Thoracic aorta (tissue), 2 donors: ENCODE data around the gene TDRD12. TPM values are rescaled to one million over a fixed set of nuclear protein-coding genes. Genes with fewer than 3 reads are reported as not detected.

Experiments
- ATAC-seq: fragments of 150-250 bp; one replicate; pipeline ENCODE4 v1.8.0; 2017; ENCODE audit warnings: low read depth; ENCODE audit not compliant: insufficient number of reproducible peaks, low FRiP score
- DNase-seq: peaks from one replicate; pipeline ENCODE4 v3.0.0-alpha.2; 2020; ENCODE audit warnings: low spot score
- H3K27ac ChIP-seq, 2 donors: fragments of 200-600 bp; sonication (generic); 1 replicate in 1 of 2; 2 replicates in 1 of 2; pipeline ENCODE4 v1.5.1; 2016; ENCODE audit warnings: mild to moderate bottlenecking in 2 of 2, moderate library complexity in 2 of 2
- H3K27me3 ChIP-seq: fragments of 200-600 bp; sonication (generic); replicated peaks from 2 replicates; pipeline ENCODE4 v1.6.0; 2016; ENCODE audit warnings: mild to moderate bottlenecking; ENCODE audit not compliant: insufficient read depth
- H3K36me3 ChIP-seq: fragments of 200-600 bp; sonication (generic); one replicate; pipeline ENCODE4 v1.5.1; 2016
- H3K4me1 ChIP-seq, 2 donors: fragments of 200-600 bp; sonication (generic); 1 replicate in 1 of 2; 2 replicates in 1 of 2; pipeline versions ENCODE4 v1.5.1 to v1.6.0; 2016; ENCODE audit warnings: low read depth in 2 of 2, mild to moderate bottlenecking in 1 of 2; ENCODE audit not compliant: control insufficient read depth in 1 of 2
- H3K4me3 ChIP-seq: fragments of 200-600 bp; sonication (generic); 2 replicates; pipeline ENCODE4 v1.5.1; 2016; ENCODE audit warnings: mild to moderate bottlenecking
- H3K9me3 ChIP-seq: fragments of 200-600 bp; sonication (generic); 2 replicates; pipeline ENCODE4 v1.5.1; 2016
- total RNA-seq, 2 donors: library from RNA; depleted of rRNA; stranded (reverse); fragments of >200 nt; gene quantifications; one replicate each; pipeline versions ENCODE4 v1.1.0 to v1.2.3, GENCODE V29; 2016
- TF ChIP-seq, protein P1 (sequence below): fragments of 200-600 bp; sonication (generic); IDR thresholded peaks from one replicate; pipeline ENCODE4 v1.5.1; 2019; ENCODE audit warnings: antibody characterized with exemption

TDRD12 gene
- total RNA-seq, 2 donors from 2014 or later = not detected

DNA sequence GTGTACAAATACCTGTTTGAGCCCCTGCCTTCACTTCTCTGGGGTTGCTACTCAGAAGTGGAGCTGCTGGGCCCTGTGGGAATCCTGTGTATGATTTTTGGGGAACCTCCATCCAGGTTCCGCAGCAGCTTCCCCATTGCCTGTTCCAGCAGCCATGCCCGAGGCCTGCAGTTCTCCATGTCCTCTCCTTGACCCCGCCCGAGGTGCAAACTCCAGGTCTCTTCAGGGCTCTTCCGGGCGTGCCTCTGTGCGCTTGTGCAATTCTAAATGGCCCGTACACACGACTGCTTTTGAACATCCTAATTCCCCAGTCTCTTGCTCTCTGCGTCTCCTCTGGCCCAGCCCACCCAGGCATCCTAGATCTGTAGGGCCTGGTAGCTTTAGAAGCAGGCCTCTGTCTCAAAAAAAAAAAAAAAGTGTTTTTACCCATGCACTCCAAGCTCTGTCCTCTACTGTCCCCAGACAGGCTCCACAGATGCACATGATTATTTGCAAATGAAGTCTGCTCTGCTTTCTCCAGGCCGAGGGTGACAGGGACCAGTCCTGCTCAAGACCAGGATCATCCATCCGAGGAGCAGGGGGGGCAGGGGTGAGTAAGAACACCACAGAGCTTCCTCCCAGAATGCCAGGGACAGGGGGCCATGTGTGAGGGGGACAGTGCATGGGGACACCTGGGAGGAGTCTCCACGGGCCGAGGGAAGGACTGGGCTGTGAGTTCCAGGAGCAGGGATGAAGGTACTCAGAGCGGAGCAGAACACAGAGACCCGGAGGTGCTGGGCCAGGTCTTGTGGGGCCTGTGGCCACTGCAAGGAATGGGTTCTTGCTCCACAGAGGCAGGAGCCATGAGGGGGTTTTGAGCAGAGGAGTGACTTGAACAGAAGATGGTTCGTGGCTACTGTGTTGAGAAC is 98.3 kb downstream of the TDRD12 start:
- ATAC-seq = no peak
- no peak overlapping the region for H3K4me3 ChIP-seq
- no peaks in the 10 kb centered on the region for H3K9me3 ChIP-seq
- no peaks in the 10 kb centered on the region for H3K4me1 ChIP-seq
- no peaks in the 10 kb centered on the region for H3K27me3 ChIP-seq
- H3K27ac ChIP-seq = no peak overlapping the region
- TF ChIP-seq, protein P1, sequence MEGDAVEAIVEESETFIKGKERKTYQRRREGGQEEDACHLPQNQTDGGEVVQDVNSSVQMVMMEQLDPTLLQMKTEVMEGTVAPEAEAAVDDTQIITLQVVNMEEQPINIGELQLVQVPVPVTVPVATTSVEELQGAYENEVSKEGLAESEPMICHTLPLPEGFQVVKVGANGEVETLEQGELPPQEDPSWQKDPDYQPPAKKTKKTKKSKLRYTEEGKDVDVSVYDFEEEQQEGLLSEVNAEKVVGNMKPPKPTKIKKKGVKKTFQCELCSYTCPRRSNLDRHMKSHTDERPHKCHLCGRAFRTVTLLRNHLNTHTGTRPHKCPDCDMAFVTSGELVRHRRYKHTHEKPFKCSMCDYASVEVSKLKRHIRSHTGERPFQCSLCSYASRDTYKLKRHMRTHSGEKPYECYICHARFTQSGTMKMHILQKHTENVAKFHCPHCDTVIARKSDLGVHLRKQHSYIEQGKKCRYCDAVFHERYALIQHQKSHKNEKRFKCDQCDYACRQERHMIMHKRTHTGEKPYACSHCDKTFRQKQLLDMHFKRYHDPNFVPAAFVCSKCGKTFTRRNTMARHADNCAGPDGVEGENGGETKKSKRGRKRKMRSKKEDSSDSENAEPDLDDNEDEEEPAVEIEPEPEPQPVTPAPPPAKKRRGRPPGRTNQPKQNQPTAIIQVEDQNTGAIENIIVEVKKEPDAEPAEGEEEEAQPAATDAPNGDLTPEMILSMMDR = no peak
- no peaks in the 10 kb centered on the region for H3K36me3 ChIP-seq
- no peak for DNase-seq

- TF ChIP-seq, protein P1 = no peak
- Histone ChIP-seq H3K9me3 (no peaks in the 10 kb centered on the region), H3K27ac (no peak overlapping the region), H3K36me3 (no peaks in the 10 kb centered on the region), H3K27me3 (no peaks in the 10 kb centered on the region), H3K4me1 (no peaks in the 10 kb centered on the region), H3K4me3 (no peak overlapping the region)
- DNase-seq (no peak), ATAC-seq (no peak)
Observed at GRCh38 chr19:32818536-32818935, 99.0 kb downstream of the TDRD12 start.

DNA sequence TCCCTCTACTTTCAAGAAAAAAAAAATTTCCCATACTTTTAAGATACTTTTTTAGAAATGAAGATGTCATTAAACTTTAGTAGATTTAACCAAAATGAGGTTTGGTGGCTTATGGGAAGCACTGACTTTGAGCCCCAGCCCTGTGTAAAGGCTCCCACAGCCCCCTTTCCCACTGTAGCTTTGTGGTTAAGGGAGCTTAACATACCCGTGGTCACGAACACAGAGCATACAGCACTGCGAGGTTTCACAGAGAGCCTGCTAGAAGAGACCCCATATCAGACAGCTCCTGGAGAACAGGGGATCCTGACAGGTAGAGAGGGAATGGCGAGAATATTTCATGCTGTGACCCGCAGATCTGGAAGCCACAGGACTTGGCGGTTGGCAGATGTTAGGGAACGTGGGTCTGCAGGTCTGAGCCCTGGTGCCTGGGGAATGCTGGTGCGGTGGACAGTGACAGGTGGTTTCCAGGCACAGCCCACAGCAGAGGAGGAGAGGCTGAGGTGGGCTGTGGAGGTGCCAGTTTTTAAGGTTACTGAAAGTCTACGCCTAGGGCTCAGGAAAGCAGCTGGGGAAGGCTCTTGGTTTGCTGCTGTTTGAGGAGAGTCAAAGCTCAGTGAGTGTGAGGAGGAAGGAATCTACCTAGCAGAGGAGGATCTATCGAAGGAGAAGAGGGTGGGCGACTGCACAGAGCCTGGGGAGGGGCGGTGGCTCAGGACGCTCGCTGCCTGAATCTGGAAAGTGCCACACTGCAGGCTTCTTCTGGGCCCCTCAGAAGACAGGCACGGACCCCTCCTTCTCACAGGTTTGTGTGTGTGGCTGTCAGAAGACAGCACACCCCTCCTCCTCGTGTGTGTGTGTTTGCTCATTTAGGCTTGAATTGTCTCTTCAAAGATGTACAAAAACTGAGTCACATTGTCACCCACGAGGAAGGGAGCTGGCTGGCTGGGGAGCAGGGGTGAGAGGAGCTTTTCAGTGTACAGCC is 100.1 kb downstream of the TDRD12 start:
- TF ChIP-seq, protein P1 = no peak
- Histone ChIP-seq H3K4me1 (no peaks in the 10 kb centered on the region), H3K9me3 (no peaks in the 10 kb centered on the region), H3K36me3 (no peaks in the 10 kb centered on the region), H3K4me3 (no peak overlapping the region), H3K27ac (no peak overlapping the region), H3K27me3 (no peaks in the 10 kb centered on the region)
- no peak for DNase-seq
- ATAC-seq = no peak

DNA sequence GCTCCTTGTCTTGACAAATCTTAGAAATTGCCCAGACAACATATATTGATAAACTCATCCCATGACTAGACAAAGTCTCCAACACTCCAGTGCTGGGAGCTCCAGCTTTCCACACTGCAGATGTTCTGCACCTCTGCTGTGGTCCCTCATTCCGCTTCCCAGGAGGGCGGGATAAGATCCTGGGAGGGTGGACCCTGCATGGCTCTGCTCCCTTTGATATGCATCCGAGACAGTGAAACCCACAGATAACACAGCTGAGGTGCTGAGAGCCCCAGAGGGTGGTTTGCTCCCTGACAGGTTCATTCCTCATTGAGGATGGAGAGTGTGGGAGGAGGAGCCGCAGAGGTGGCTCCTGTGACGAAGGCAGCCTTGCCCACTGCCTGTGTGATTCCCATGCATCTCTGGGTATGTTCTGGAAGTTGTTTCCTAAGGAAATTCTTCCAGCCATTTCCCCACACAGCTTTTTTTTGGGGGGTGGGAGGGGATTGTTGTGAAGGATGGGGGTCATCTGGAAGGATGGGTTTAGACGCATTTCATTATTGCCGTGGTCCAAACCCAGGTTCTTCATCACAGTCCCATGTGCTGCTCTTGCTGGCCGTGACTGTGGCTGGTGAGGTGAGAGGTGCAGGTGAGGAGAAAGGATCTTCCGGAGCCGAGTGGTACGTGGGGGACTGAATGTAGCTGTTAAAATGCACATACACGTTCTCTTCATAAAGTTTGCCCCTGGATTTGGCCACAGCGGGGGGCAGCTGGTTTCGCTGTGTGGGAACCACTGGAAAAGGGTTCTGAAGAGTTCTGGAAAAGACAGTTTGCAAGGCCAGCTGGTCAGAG is 103.6 kb downstream of the TDRD12 start:
- no peak for ATAC-seq
- no peaks in the 10 kb centered on the region for H3K9me3 ChIP-seq
- H3K36me3 ChIP-seq = no peaks in the 10 kb centered on the region
- no peak overlapping the region for H3K27ac ChIP-seq
- no peaks in the 10 kb centered on the region for H3K27me3 ChIP-seq
- H3K4me3 ChIP-seq = no peak overlapping the region
- H3K4me1 ChIP-seq = no peaks in the 10 kb centered on the region
- TF ChIP-seq, protein P1 = no peak
- DNase-seq = no peak
